ENCODE measurements around the gene SLC12A7.

The SLC12A7 gene

GRCh38 chr5:1105350-1106265 lies 6.3 kb downstream of the SLC12A7 start:
- no peak for TF ChIP-seq CTCF (IDR thresholded peaks at IDR 0.05)

- no peak for TF ChIP-seq CTCF (IDR thresholded peaks at IDR 0.05)
These were observed 7.4 kb downstream of the SLC12A7 start for GRCh38 chr5:1104327-1105006.

GRCh38 chr5:1103505-1104326 lies 8.1 kb downstream of the SLC12A7 start:
- no peak for TF ChIP-seq CTCF (IDR thresholded peaks at IDR 0.05)

GRCh38 chr5:1103093-1103492 lies 8.8 kb downstream of the SLC12A7 start:
- TF ChIP-seq CTCF (IDR thresholded peaks at IDR 0.05), result no peak

- TF ChIP-seq CTCF (IDR thresholded peaks at IDR 0.05), result no peak
These were observed 9.7 kb downstream of the SLC12A7 start for GRCh38 chr5:1101961-1102713.

- no peak for TF ChIP-seq CTCF (IDR thresholded peaks at IDR 0.05)
These were observed 10.9 kb downstream of the SLC12A7 start for GRCh38 chr5:1100664-1101574.
